ENCODE data around the gene RTN1.

DNA sequence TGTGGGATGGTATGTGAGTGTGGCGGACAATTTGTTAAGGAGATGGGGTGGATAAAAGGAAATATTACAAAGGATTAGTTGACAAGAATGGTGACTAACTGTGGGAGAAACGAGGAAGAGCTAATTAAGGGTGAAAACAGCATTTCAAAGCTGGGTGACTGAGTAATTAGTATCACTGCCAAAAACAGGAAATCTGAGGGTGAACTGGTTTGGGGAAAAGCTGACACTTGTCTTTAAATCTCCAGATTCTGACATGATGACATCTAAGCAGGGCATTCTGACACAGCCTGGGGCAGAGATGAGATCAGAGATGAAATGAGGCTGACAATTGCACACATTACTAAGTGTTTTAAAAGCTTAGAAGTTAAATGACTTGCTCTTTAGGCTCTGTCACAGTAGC, 251.5 kb downstream of the RTN1 start:
- TF ChIP-seq, protein P1, sequence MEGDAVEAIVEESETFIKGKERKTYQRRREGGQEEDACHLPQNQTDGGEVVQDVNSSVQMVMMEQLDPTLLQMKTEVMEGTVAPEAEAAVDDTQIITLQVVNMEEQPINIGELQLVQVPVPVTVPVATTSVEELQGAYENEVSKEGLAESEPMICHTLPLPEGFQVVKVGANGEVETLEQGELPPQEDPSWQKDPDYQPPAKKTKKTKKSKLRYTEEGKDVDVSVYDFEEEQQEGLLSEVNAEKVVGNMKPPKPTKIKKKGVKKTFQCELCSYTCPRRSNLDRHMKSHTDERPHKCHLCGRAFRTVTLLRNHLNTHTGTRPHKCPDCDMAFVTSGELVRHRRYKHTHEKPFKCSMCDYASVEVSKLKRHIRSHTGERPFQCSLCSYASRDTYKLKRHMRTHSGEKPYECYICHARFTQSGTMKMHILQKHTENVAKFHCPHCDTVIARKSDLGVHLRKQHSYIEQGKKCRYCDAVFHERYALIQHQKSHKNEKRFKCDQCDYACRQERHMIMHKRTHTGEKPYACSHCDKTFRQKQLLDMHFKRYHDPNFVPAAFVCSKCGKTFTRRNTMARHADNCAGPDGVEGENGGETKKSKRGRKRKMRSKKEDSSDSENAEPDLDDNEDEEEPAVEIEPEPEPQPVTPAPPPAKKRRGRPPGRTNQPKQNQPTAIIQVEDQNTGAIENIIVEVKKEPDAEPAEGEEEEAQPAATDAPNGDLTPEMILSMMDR (IDR thresholded peaks at IDR 0.05): no peak
- TF ChIP-seq POLR2A (IDR thresholded peaks at IDR 0.05; ENCODE audit: low read depth): no peak
